Measurements from ENCODE around the gene CALHM3.

DNA sequence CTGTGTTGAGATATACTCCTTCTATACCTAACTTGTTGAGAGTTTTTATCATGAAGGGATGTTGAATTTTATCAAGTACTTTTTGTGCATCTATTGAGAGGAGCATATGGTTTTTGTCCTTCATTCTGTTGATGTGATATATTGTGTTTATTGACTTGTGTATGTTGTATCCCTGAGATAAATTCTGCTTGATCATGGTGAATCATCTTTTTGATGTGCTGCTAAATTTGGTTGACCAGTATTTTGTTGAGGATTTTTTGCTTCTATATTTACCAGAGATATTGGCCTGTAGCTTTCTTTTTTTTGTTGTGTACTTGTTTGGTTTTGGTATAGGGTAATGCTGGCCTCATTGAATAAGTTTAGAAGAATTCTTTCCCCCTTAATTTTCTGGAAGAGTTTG is 46.9 kb upstream of the CALHM3 start:
- TF ChIP-seq, protein P1, sequence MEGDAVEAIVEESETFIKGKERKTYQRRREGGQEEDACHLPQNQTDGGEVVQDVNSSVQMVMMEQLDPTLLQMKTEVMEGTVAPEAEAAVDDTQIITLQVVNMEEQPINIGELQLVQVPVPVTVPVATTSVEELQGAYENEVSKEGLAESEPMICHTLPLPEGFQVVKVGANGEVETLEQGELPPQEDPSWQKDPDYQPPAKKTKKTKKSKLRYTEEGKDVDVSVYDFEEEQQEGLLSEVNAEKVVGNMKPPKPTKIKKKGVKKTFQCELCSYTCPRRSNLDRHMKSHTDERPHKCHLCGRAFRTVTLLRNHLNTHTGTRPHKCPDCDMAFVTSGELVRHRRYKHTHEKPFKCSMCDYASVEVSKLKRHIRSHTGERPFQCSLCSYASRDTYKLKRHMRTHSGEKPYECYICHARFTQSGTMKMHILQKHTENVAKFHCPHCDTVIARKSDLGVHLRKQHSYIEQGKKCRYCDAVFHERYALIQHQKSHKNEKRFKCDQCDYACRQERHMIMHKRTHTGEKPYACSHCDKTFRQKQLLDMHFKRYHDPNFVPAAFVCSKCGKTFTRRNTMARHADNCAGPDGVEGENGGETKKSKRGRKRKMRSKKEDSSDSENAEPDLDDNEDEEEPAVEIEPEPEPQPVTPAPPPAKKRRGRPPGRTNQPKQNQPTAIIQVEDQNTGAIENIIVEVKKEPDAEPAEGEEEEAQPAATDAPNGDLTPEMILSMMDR (conservative IDR thresholded peaks at IDR 0.05), result no peak
- no peak for TF ChIP-seq EZH2 (IDR thresholded peaks at IDR 0.05; ENCODE audit: low read depth)

Data from PC-9 (cell line).